Measurements from ENCODE around the gene AVPR1B. TPM values are rescaled to one million over a fixed set of nuclear protein-coding genes. Genes with fewer than 3 reads are reported as not detected.
A peak's percentile ranks its signal among the peaks of the same experiment; 100 is the strongest.
"Not testable (repeated sequence)": the region's sequence is repeated elsewhere in the genome, so short reads cannot be mapped to it uniquely, and the experiment has no call there.

AVPR1B gene
- total RNA-seq, 1 donor from 2014 or later: not detected

- Mint-ChIP-seq H3K27me3 (ENCODE audit: unreplicated experiment) (no peaks in the 10 kb centered on the region), H3K36me3 (ENCODE audit: unreplicated experiment) (peaks cover 7% of the 10 kb centered on the region), H3K4me1 (ENCODE audit: low read depth, unreplicated experiment) (peaks cover 3% of the 10 kb centered on the region), H3K27ac (ENCODE audit: unreplicated experiment) (no peak overlapping the region), H3K4me3 (ENCODE audit: unreplicated experiment) (no peak overlapping the region), H3K9me3 (ENCODE audit: unreplicated experiment) (peaks cover 7% of the 10 kb centered on the region)
- no peak for DNase-seq
- TF ChIP-seq CTCF (IDR thresholded peaks at IDR 0.05; ENCODE audit: partially characterized antibody, unreplicated experiment): no peak
Observed at GRCh38 chr1:206065547-206066145, 51.5 kb downstream of the AVPR1B start.

GRCh38 chr1:206064501-206064900, 52.7 kb downstream of the AVPR1B start:
- peak overlapping the region; percentile 38 for H3K27ac Mint-ChIP-seq (ENCODE audit: unreplicated experiment)
- H3K36me3 Mint-ChIP-seq (ENCODE audit: unreplicated experiment); H3K4me3 Mint-ChIP-seq (ENCODE audit: unreplicated experiment); H3K27me3 Mint-ChIP-seq (ENCODE audit: unreplicated experiment); H3K9me3 Mint-ChIP-seq (ENCODE audit: unreplicated experiment); H3K4me1 Mint-ChIP-seq (ENCODE audit: low read depth, unreplicated experiment); DNase-seq: not testable (repeated sequence)

- H3K4me1 Mint-ChIP-seq (ENCODE audit: low read depth, unreplicated experiment); H3K9me3 Mint-ChIP-seq (ENCODE audit: unreplicated experiment); DNase-seq; H3K4me3 Mint-ChIP-seq (ENCODE audit: unreplicated experiment); H3K27ac Mint-ChIP-seq (ENCODE audit: unreplicated experiment); H3K36me3 Mint-ChIP-seq (ENCODE audit: unreplicated experiment); H3K27me3 Mint-ChIP-seq (ENCODE audit: unreplicated experiment): not testable (repeated sequence)
Observed at GRCh38 chr1:206064001-206064400, 53.2 kb downstream of the AVPR1B start.

GRCh38 chr1:206062464-206062863, 54.7 kb downstream of the AVPR1B start:
- DNase-seq: no peak
- Mint-ChIP-seq H3K4me3 (ENCODE audit: unreplicated experiment) (no peak overlapping the region), H3K4me1 (ENCODE audit: low read depth, unreplicated experiment) (peaks cover 3% of the 10 kb centered on the region), H3K27me3 (ENCODE audit: unreplicated experiment) (no peaks in the 10 kb centered on the region), H3K27ac (ENCODE audit: unreplicated experiment) (no peak overlapping the region), H3K36me3 (ENCODE audit: unreplicated experiment) (peaks cover 7% of the 10 kb centered on the region), H3K9me3 (ENCODE audit: unreplicated experiment) (peaks cover 7% of the 10 kb centered on the region)
- no peak for TF ChIP-seq CTCF (IDR thresholded peaks at IDR 0.05; ENCODE audit: partially characterized antibody, unreplicated experiment)

- Mint-ChIP-seq H3K27me3 (ENCODE audit: unreplicated experiment) (no peaks in the 10 kb centered on the region), H3K4me3 (ENCODE audit: unreplicated experiment) (no peak overlapping the region), H3K4me1 (ENCODE audit: low read depth, unreplicated experiment) (peaks cover 1% of the 10 kb centered on the region), H3K27ac (ENCODE audit: unreplicated experiment) (no peak overlapping the region), H3K9me3 (ENCODE audit: unreplicated experiment) (peaks cover 7% of the 10 kb centered on the region), H3K36me3 (ENCODE audit: unreplicated experiment) (peaks cover 7% of the 10 kb centered on the region)
- TF ChIP-seq CTCF (IDR thresholded peaks at IDR 0.05; ENCODE audit: partially characterized antibody, unreplicated experiment): no peak
- DNase-seq: no peak
Observed at GRCh38 chr1:206060844-206061243, 56.3 kb downstream of the AVPR1B start.

Other genes starting within 250 kb of the AVPR1B start
- not detected for gene SLC26A9, start 173.9 kb downstream of the AVPR1B start, total RNA-seq (ENCODE audit: unreplicated experiment)
- gene RAB7B, start 114.0 kb downstream of the AVPR1B start, total RNA-seq (ENCODE audit: unreplicated experiment): not detected
- gene CTSE, start 93.5 kb downstream of the AVPR1B start, total RNA-seq (ENCODE audit: unreplicated experiment): not detected
- gene RHEX, start 64.2 kb downstream of the AVPR1B start, total RNA-seq (ENCODE audit: unreplicated experiment): not detected
- gene FAM72A, start 85.5 kb upstream of the AVPR1B start, total RNA-seq (ENCODE audit: unreplicated experiment): 1.5 TPM
- 22.8 TPM for gene SRGAP2, start 86.2 kb upstream of the AVPR1B start, total RNA-seq (ENCODE audit: unreplicated experiment)